Spinal cord (tissue), 10 donors: ENCODE data around the gene PRKCZ. TPM values are rescaled to one million over a fixed set of nuclear protein-coding genes. Genes with fewer than 3 reads are reported as not detected.
A peak's percentile ranks its signal among the peaks of the same experiment; 100 is the strongest.

Experiments used
- DNase-seq, 6 donors: peaks; one replicate each; pipeline versions ENCODE4 v3.0.0 to v3.0.0-alpha.2; 2013 to 2015; ENCODE audit warnings: low spot score in 6 of 6, low read depth in 4 of 6
- H3K27ac ChIP-seq: one replicate; pipeline ENCODE4 v1.5.1; 2013; ENCODE audit warnings: low read depth, low read length, control low read depth
- H3K27me3 ChIP-seq: one replicate; pipeline ENCODE4 v1.6.1; 2013; ENCODE audit warnings: low read length; ENCODE audit not compliant: control insufficient read depth, insufficient read depth
- H3K36me3 ChIP-seq: one replicate; pipeline ENCODE4 v1.6.1; 2013; ENCODE audit warnings: low read length; ENCODE audit not compliant: control insufficient read depth, insufficient read depth
- H3K4me1 ChIP-seq: one replicate; pipeline ENCODE4 v1.6.1; 2013; ENCODE audit warnings: low read length; ENCODE audit not compliant: control insufficient read depth, insufficient read depth
- H3K4me3 ChIP-seq: one replicate; pipeline ENCODE4 v1.5.1; 2013; ENCODE audit warnings: low read depth, low read length, control low read depth
- H3K9me3 ChIP-seq: one replicate; pipeline ENCODE4 v1.6.1; 2013; ENCODE audit warnings: low read length; ENCODE audit not compliant: control insufficient read depth, insufficient read depth
- WGBS: methylation state at CpG from one replicate; pipeline ENCODE4 v1.1.5; 2013; ENCODE audit warnings: missing lambda C conversion rate; ENCODE audit not compliant: insufficient coverage; 5-methylcytosine and 5-hydroxymethylcytosine counted together
- polyA plus RNA-seq, 2 donors: library from polyadenylated mRNA; unstranded; fragments of 120-200 nt; gene quantifications; one replicate each; pipeline ENCODE4 v1.2.1, GENCODE V29; 2013; ENCODE audit not compliant: insufficient read length in 2 of 2
- total RNA-seq, 2 donors: library from RNA; depleted of rRNA in 1 of 2; stranded (reverse); fragments of 120-200 nt in 1 of 2; fragments of >200 nt in 1 of 2; gene quantifications; one replicate each; pipeline versions ENCODE4 v1.2.3 to v1.2.4, GENCODE V29; 2013 to 2014
- donor health status: healthy.

Gene PRKCZ
- total and polyA plus RNA-seq, 4 donors = 33.2 to 131 (median 93.1) TPM

- WGBS = 95% methylated on average over 5 of the region's 14 CpGs
- H3K4me3 ChIP-seq = no peak overlapping the region
- H3K4me1 ChIP-seq = peaks cover 3% of the 10 kb centered on the region
- no peak for DNase-seq
- H3K36me3 ChIP-seq = peaks cover 3% of the 10 kb centered on the region
- no peaks in the 10 kb centered on the region for H3K9me3 ChIP-seq
- no peak overlapping the region for H3K27ac ChIP-seq
- peaks cover 4% of the 10 kb centered on the region for H3K27me3 ChIP-seq
Measured at GRCh38 chr1:2032737-2033136, 17.5 kb upstream of the PRKCZ start.

DNA sequence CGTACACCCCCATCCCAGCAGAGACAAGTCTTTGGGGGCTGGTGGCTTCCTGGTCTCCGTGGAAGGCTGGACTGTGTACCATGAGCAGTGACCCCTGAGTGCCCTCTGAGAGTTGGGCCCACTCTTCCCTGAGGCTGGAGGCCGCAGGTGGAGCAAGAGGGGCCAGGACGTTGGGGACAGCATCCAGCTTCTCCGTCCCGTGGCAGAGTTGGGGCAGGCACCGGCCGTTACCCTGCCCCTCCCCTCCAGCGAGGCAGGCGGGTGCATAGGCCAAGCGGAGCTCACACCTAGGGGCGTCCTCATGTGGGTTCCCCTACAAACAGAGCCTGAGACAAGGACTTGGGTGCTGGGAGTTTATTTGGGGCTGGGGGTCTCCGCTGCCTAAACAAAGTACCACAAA, 17.0 kb upstream of the PRKCZ start:
- H3K27me3 ChIP-seq = peaks cover 4% of the 10 kb centered on the region
- no peak overlapping the region for H3K4me3 ChIP-seq
- H3K36me3 ChIP-seq = peaks cover 3% of the 10 kb centered on the region
- 73% methylated on average over 13 of the region's 13 CpGs for WGBS
- no peak overlapping the region for H3K27ac ChIP-seq
- no peak for DNase-seq
- peaks cover 3% of the 10 kb centered on the region for H3K4me1 ChIP-seq
- H3K9me3 ChIP-seq = no peaks in the 10 kb centered on the region

DNA sequence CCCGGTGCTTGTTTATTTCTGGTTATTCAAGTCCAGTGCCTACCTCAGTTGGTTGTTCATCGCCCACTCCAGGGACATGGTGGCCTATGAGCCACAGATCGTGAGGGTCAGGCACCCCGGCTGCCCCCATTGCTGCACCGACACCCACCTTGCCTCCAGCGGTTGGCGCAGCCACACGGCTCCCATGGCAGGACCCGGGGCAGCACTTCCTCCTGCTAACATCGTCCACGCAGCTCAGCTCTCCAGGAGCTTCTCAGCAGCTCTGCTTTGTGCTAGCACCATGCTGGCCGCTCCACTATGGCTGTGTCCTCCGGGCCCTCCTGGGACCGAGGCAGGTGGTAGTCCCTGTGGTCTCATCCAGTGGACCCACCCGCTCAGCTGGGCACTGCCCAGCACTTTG, 13.9 kb upstream of the PRKCZ start:
- peaks cover 3% of the 10 kb centered on the region for H3K4me1 ChIP-seq
- no peaks in the 10 kb centered on the region for H3K36me3 ChIP-seq
- no peak overlapping the region for H3K4me3 ChIP-seq
- WGBS = 93% methylated on average over 14 of the region's 15 CpGs
- peaks cover 4% of the 10 kb centered on the region for H3K27me3 ChIP-seq
- no peak for DNase-seq
- no peaks in the 10 kb centered on the region for H3K9me3 ChIP-seq
- no peak overlapping the region for H3K27ac ChIP-seq

DNA sequence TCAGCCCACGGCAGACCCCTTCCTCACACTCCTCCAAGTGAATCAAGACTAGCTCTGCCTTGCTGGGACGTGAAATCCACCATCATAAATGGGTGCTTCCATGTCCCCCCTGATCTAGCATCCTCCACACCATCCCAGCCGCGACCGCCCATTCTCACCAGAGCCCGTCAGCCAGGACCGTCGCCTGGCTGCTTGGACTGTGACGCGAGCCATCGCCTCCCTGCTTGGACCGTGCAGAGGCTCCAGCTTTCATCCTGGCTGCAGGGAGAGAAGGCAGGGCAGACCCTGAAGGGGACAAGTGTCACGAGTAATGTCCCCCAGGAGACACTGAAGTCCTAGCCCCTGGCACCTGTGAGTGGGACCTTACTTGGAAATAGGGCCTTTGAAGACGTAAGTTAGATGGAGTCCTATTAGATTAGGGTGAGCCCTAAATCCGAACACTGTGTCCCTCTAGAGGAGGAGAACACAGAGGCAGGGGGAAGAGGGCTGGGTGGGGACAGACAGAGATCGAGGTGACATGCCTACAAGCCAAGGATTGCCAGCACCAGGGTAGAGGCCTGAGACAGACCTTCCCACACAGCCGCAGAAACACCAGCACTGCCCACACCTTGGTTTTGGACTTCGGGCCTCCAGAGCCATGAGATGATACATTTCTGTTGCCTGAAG, 12.8 kb upstream of the PRKCZ start:
- no peak for DNase-seq
- Histone ChIP-seq H3K4me3 (no peak overlapping the region), H3K4me1 (peaks cover under 1% of the 10 kb centered on the region), H3K36me3 (no peaks in the 10 kb centered on the region), H3K9me3 (no peaks in the 10 kb centered on the region), H3K27me3 (peaks cover 4% of the 10 kb centered on the region), H3K27ac (no peak overlapping the region)
- 80% methylated on average over 18 of the region's 18 CpGs for WGBS

GRCh38 chr1:2038229-2038628, 12.0 kb upstream of the PRKCZ start:
- Histone ChIP-seq H3K9me3 (no peaks in the 10 kb centered on the region), H3K4me3 (no peak overlapping the region), H3K27ac (no peak overlapping the region), H3K4me1 (peaks cover 6% of the 10 kb centered on the region), H3K36me3 (no peaks in the 10 kb centered on the region), H3K27me3 (peaks cover under 1% of the 10 kb centered on the region)
- DNase-seq = no peak
- WGBS = 78% methylated on average over 4 of the region's 8 CpGs

DNA sequence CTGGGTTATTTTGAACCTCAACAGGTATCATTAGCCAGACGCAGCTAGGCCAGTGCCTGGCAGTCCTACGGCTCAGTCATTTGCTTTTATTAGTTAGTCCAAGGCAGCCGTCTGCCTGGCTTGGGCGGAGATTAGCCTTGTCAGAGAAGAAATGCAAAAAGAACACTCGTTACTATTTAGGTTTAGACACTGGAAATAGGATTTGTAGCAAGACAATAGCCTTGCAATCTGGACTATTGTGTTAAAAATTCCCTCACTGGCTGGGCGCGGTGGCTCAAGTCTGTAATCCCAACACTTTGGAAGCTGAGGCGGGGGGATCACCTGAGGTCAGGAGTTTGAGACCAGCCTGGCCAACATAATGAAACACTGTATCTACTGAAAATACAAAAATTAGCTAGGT, 11.0 kb upstream of the PRKCZ start:
- Histone ChIP-seq H3K9me3 (no peaks in the 10 kb centered on the region), H3K27me3 (no peaks in the 10 kb centered on the region), H3K27ac (no peak overlapping the region), H3K4me3 (no peak overlapping the region), H3K36me3 (no peaks in the 10 kb centered on the region), H3K4me1 (peaks cover 13% of the 10 kb centered on the region)
- no peak for DNase-seq
- WGBS = 69% methylated on average over 5 of the region's 8 CpGs

- Histone ChIP-seq H3K36me3 (no peaks in the 10 kb centered on the region), H3K27ac (no peak overlapping the region), H3K27me3 (peaks cover 11% of the 10 kb centered on the region), H3K4me3 (no peak overlapping the region), H3K9me3 (no peaks in the 10 kb centered on the region), H3K4me1 (peaks cover 25% of the 10 kb centered on the region)
- no peak for DNase-seq
- WGBS = 91% methylated on average over 14 of the region's 15 CpGs
Measured at GRCh38 chr1:2041305-2041704, 8.9 kb upstream of the PRKCZ start.

DNA sequence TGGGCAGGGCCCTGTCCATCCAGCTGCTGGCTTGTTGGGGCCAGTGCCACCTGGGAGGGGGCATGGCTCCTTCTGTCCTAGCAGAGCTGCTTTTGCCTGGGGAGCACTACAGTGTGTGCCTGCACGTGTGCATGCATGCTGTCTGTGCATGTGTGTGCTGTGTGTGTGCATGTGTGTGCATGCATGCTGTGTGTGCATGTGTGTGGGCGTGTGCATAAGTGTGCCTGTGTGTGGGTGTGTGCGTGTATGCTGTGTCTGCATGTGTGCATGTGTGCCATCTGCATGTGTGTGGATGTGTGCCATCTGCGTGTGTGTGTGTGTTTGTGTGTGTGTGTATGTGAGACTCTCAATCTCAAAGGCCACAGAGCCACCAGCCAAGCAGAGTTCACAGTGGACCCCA, 8.3 kb upstream of the PRKCZ start:
- no peak overlapping the region for H3K4me3 ChIP-seq
- H3K27me3 ChIP-seq = peaks cover 17% of the 10 kb centered on the region
- H3K27ac ChIP-seq = no peak overlapping the region
- no peaks in the 10 kb centered on the region for H3K36me3 ChIP-seq
- H3K9me3 ChIP-seq = no peaks in the 10 kb centered on the region
- peaks cover 25% of the 10 kb centered on the region for H3K4me1 ChIP-seq
- no peak for DNase-seq
- WGBS = 94% methylated on average over 2 of the region's 4 CpGs

DNA sequence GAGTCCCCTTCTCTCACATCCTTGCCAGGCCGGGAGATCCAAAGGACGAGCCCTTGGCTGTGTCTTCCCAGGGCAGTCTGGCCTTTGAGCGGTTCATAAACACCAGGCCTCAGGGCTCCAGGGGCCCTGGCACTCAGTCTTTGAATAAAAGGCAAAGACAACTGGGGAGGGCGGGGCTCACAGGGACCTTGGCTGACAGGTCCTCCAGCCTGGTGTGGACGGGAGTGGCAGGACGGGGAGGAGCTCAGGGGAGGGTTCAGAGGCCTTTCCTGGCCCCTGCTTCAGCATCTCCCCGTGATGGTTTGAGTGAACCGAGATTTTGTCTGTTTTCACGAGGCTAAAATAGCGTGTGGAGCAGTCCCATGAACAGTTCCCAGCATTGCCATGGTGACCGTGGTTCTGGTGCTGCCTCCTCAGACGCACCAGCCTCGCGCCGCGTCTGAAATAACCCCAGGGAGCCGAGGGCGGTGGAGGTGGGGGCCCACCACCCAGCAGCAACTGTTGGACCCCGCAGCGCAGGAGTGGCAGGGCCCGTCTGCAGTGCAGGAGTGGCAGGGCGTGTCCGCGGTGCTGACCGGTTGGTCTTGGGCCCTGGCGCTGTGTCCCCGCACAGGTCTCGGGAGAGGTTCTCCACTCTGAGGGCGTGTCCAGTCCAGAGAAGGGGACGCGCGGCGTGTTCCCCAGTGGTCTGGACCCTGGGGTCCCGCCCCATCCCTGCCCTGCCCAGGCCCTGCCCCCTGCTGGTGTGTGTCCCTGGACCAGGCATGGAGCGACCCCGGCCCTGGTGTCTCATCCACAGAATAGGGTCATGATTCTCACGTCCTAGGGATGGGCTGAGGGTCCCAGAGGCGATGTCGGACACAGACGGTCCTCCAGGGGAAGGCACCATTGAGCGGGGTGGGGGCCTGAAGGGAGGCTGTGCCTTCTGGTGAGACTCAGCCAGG, 7.1 kb upstream of the PRKCZ start:
- H3K27me3 ChIP-seq = peaks cover 29% of the 10 kb centered on the region
- DNase-seq = peak in 2 of 6 donors; percentile 47 to 50
- no peak overlapping the region for H3K27ac ChIP-seq
- H3K4me1 ChIP-seq = peaks cover 25% of the 10 kb centered on the region
- no peaks in the 10 kb centered on the region for H3K9me3 ChIP-seq
- no peaks in the 10 kb centered on the region for H3K36me3 ChIP-seq
- 64% methylated on average over 41 of the region's 41 CpGs for WGBS
- H3K4me3 ChIP-seq = no peak overlapping the region
